IMR-90 (cell line): Measurements from ENCODE around the gene ASS1. TPM values are rescaled to one million over a fixed set of nuclear protein-coding genes. Genes with fewer than 3 reads are reported as not detected.

Experiments used
- ATAC-seq: fragments of 200-7000 bp; cut with Tn5 transposase; 2 replicates; pipeline ENCODE4 v1.9.1; 2020; ENCODE audit warnings: low read depth, mild to moderate bottlenecking, moderate library complexity
- BruUV-seq: library from RNA; stranded (reverse); fragments of 400-500 nt; replicated peaks from 2 replicates; lab custom pipeline; 2021; lab: Mats Ljungman, UMichigan
- CTCF ChIA-PET: fragments of 300-600 bp; formaldehyde crosslinking; extraction: SDS; loops from one replicate; lab custom pipeline; 2021; ENCODE audit warnings: antibody characterized with exemption; lab: Yijun Ruan, JAX
- POLR2A ChIA-PET: fragments of 300-600 bp; sonication (Branson Sonifier 250); formaldehyde crosslinking; loops from one replicate; lab custom pipeline; 2022; ENCODE audit warnings: antibody characterized with exemption; ENCODE audit not compliant: unreplicated experiment; lab: Charles Lee
- DNase-seq: peaks from one replicate; pipeline ENCODE4 v3.0.0; 2013
- H2AFZ ChIP-seq: replicated peaks from 2 replicates; pipeline ENCODE3; 2013; ENCODE audit warnings: low read length, mild to moderate bottlenecking; ENCODE audit not compliant: poor library complexity
- H2AK5ac ChIP-seq: 2 replicates; pipeline ENCODE4 v1.6.1; 2013; ENCODE audit warnings: low read depth, low read length, inconsistent platforms
- H2AK9ac ChIP-seq: replicated peaks from 2 replicates; pipeline ENCODE3; 2013; ENCODE audit warnings: mild to moderate bottlenecking, low read depth, low read length, moderate library complexity; ENCODE audit not compliant: poor library complexity
- H2BK120ac ChIP-seq: 2 replicates; pipeline ENCODE4 v1.6.1; 2013; ENCODE audit warnings: low read depth, low read length, inconsistent platforms
- H2BK15ac ChIP-seq: 3 replicates; pipeline ENCODE4 v1.6.1; 2013; ENCODE audit warnings: low read depth, low read length, inconsistent platforms
- H2BK20ac ChIP-seq: 2 replicates; pipeline ENCODE4 v1.6.1; 2013; ENCODE audit warnings: low read depth, mild to moderate bottlenecking, inconsistent platforms, low read length, moderate library complexity
- H2BK5ac ChIP-seq: 2 replicates; pipeline ENCODE4 v1.6.1; 2013; ENCODE audit warnings: mild to moderate bottlenecking, low read depth, low read length, inconsistent platforms; ENCODE audit not compliant: poor library complexity, severe bottlenecking
- H3K14ac ChIP-seq: replicated peaks from 2 replicates; pipeline ENCODE4 v1.6.1; 2013; ENCODE audit warnings: low read depth, low read length, inconsistent platforms
- H3K18ac ChIP-seq: 2 replicates; pipeline ENCODE4 v1.6.1; 2013; ENCODE audit warnings: low read depth, low read length, control low read depth
- H3K23ac ChIP-seq: 2 replicates; pipeline ENCODE4 v1.6.1; 2013; ENCODE audit warnings: low read depth, low read length, inconsistent platforms
- H3K27ac ChIP-seq: 2 replicates; pipeline ENCODE4 v1.5.1; 2013; ENCODE audit warnings: mild to moderate bottlenecking, control low read depth, low read length; ENCODE audit not compliant: insufficient read depth
- H3K27me3 ChIP-seq: 2 replicates; pipeline ENCODE4 v1.6.1; 2013; ENCODE audit warnings: low read length; ENCODE audit not compliant: control insufficient read depth, insufficient read depth
- H3K36me3 ChIP-seq: 2 replicates; pipeline ENCODE4 v1.6.1; 2013; ENCODE audit warnings: low read length, mixed read lengths; ENCODE audit not compliant: control insufficient read depth, insufficient read depth
- H3K4ac ChIP-seq: 2 replicates; pipeline ENCODE4 v1.6.1; 2013; ENCODE audit warnings: low read depth, low read length, inconsistent platforms
- H3K4me1 ChIP-seq: 2 replicates; pipeline ENCODE4 v1.6.1; 2013; ENCODE audit warnings: low read length, mixed read lengths; ENCODE audit not compliant: control insufficient read depth, insufficient read depth
- H3K4me2 ChIP-seq: 2 replicates; pipeline ENCODE4 v1.6.1; 2013; ENCODE audit warnings: low read depth, mild to moderate bottlenecking, control low read depth, low read length, moderate library complexity
- H3K4me3 ChIP-seq: 2 replicates; pipeline ENCODE4 v1.5.1; 2013; ENCODE audit warnings: low read depth, mild to moderate bottlenecking, control low read depth, low read length, moderate library complexity; ENCODE audit not compliant: insufficient read depth
- H3K56ac ChIP-seq: 2 replicates; pipeline ENCODE4 v1.6.1; 2013; ENCODE audit warnings: low read length, inconsistent platforms; ENCODE audit not compliant: insufficient read depth; ENCODE audit errors: extremely low read depth
- H3K79me1 ChIP-seq, 2 experiments: 2 replicates each; pipeline ENCODE4 v1.6.1; 2013; ENCODE audit warnings: low read length in 2 of 2, inconsistent platforms in 1 of 2, low read depth in 1 of 2
- H3K9ac ChIP-seq: 2 replicates; pipeline ENCODE4 v1.6.1; 2013; ENCODE audit warnings: low read depth, low read length, control low read depth
- H3K9me1 ChIP-seq: 2 replicates; pipeline ENCODE4 v1.6.1; 2013; ENCODE audit warnings: low read length, inconsistent platforms; ENCODE audit not compliant: insufficient read depth
- H3K9me3 ChIP-seq: 2 replicates; pipeline ENCODE4 v1.6.1; 2013; ENCODE audit warnings: low read length; ENCODE audit not compliant: control insufficient read depth, insufficient read depth
- H4K20me1 ChIP-seq: 2 replicates; pipeline ENCODE4 v1.6.1; 2013; ENCODE audit warnings: low read length, inconsistent platforms; ENCODE audit not compliant: insufficient read depth
- H4K5ac ChIP-seq: 2 replicates; pipeline ENCODE4 v1.6.1; 2013; ENCODE audit warnings: mild to moderate bottlenecking, low read depth, low read length, control low read depth
- H4K8ac ChIP-seq, 2 experiments: 2 replicates each; pipeline ENCODE4 v1.6.1; 2013; ENCODE audit warnings: low read depth in 2 of 2, low read length in 2 of 2, control low read depth in 1 of 2, inconsistent platforms in 1 of 2
- H4K91ac ChIP-seq: 2 replicates; pipeline ENCODE4 v1.6.1; 2013; ENCODE audit warnings: low read depth, low read length, inconsistent platforms; ENCODE audit not compliant: insufficient read depth
- BHLHE40 ChIP-seq: fragments of 150-350 bp; IDR thresholded peaks from 2 replicates; pipeline ENCODE4 v1.6.1; 2016; ENCODE audit warnings: mild to moderate bottlenecking, low read depth, low read length
- CEBPB ChIP-seq: IDR thresholded peaks from 2 replicates; pipeline ENCODE4 v1.6.1; 2012; ENCODE audit warnings: low read depth, low read length, improper control_type of control experiment
- CHD1 ChIP-seq: IDR thresholded peaks from 2 replicates; pipeline ENCODE4 v1.6.1; 2012; ENCODE audit warnings: low read depth, low read length, improper control_type of control experiment
- FOS ChIP-seq: fragments of 150-350 bp; IDR thresholded peaks from 2 replicates; pipeline ENCODE4 v1.6.1; 2016; ENCODE audit warnings: low read depth, low read length
- MAFK ChIP-seq: IDR thresholded peaks from 2 replicates; pipeline ENCODE4 v1.6.1; 2012; ENCODE audit warnings: low read depth, low read length, improper control_type of control experiment
- MAZ ChIP-seq: IDR thresholded peaks from 2 replicates; pipeline ENCODE4 v1.6.1; 2012; ENCODE audit warnings: low read depth, mild to moderate bottlenecking, low read length, improper control_type of control experiment, moderate library complexity, borderline replicate concordance
- MXI1 ChIP-seq: IDR thresholded peaks from 2 replicates; pipeline ENCODE4 v1.6.1; 2012; ENCODE audit warnings: low read depth, mild to moderate bottlenecking, low read length, moderate library complexity, borderline replicate concordance
- NFE2L2 ChIP-seq: fragments of 150-350 bp; IDR thresholded peaks from 2 replicates; pipeline ENCODE4 v1.6.1; 2016; ENCODE audit warnings: low read depth, mild to moderate bottlenecking, low read length
- POLR2A ChIP-seq: IDR thresholded peaks from 2 replicates; pipeline ENCODE4 v1.6.1; 2012; ENCODE audit warnings: mild to moderate bottlenecking, low read depth, low read length
- RAD21 ChIP-seq: IDR thresholded peaks from 2 replicates; pipeline ENCODE4 v1.6.1; 2012; ENCODE audit warnings: low read length, improper control_type of control experiment
- RCOR1 ChIP-seq: IDR thresholded peaks from 2 replicates; pipeline ENCODE4 v1.6.1; 2012; ENCODE audit warnings: mild to moderate bottlenecking, low read length, improper control_type of control experiment; ENCODE audit not compliant: insufficient replicate concordance
- RFX5 ChIP-seq: IDR thresholded peaks from 2 replicates; pipeline ENCODE4 v1.8.0; 2012; ENCODE audit warnings: low read depth, mild to moderate bottlenecking, low read length, moderate library complexity
- SMC3 ChIP-seq: fragments of 150-350 bp; IDR thresholded peaks from 2 replicates; pipeline ENCODE4 v1.6.1; 2016; ENCODE audit warnings: low read depth, mild to moderate bottlenecking, antibody characterized with exemption, low read length, moderate library complexity
- WGBS, 2 experiments: methylation state at CpG; one replicate each; pipeline versions ENCODE4 v1.1.5 to v1.1.7; 2013; ENCODE audit warnings: missing lambda C conversion rate in 2 of 2; ENCODE audit not compliant: insufficient read length in 1 of 2; ENCODE audit errors: extremely low coverage in 2 of 2; 5-methylcytosine and 5-hydroxymethylcytosine counted together
- dilution Hi-C: fragments of 300-500 bp; cut with HindIII; formaldehyde crosslinking; loops from one replicate; pipeline ENCODE4 v1.14.3; 2018; ENCODE audit warnings: low sequenced_read_pairs; ENCODE audit not compliant: unreplicated experiment
- in situ Hi-C: fragments of 300-500 bp; cut with MboI; formaldehyde crosslinking; loops from 3 replicates; pipeline ENCODE4 v1.14.3; 2019; ENCODE audit warnings: low sequenced_read_pairs, inconsistent platforms, mixed read lengths
- intact Hi-C: fragments of 100-400 bp; cut with micrococcal nuclease; formaldehyde crosslinking; loops from 2 replicates; pipeline ENCODE4 v1.10.0; 2022
- polyA plus RNA-seq, 3 experiments: library from polyadenylated mRNA; depleted of rRNA; stranded (reverse); fragments of >200 nt; gene quantifications; 2 replicates each; pipeline ENCODE4 v1.2.3, GENCODE V29; 2012; ENCODE audit warnings: low replicate concordance in 1 of 3
- total RNA-seq: library from RNA; depleted of rRNA; stranded (reverse); fragments of >200 nt; gene quantifications from 2 replicates; pipeline ENCODE4 v1.2.3, GENCODE V29; 2012
- TF ChIP-seq, protein P1 (sequence below): fragments of 150-350 bp; IDR thresholded peaks from 2 replicates; pipeline ENCODE4 v1.6.1; 2017; ENCODE audit warnings: mild to moderate bottlenecking, antibody characterized with exemption, low read length, low read depth
- TF ChIP-seq, protein P2 (sequence below): fragments of 150-350 bp; IDR thresholded peaks from 2 replicates; pipeline ENCODE4 v1.6.1; 2016; ENCODE audit warnings: low read depth, mild to moderate bottlenecking, low read length, moderate library complexity, borderline replicate concordance

The ASS1 gene
- total and polyA plus RNA-seq, 2 of the 4 experiments (the other 2 are of a cell fraction): 39.6 to 41.9 TPM

- Histone ChIP-seq H4K91ac (no peak overlapping the region), H3K79me1 (no peaks in the 10 kb centered on the region), H3K4me3 (no peak overlapping the region), H2AK5ac (no peak overlapping the region), H3K27ac (no peak overlapping the region), H4K5ac (no peak overlapping the region), H2BK20ac (no peak overlapping the region), H2AK9ac (no peak overlapping the region), H3K18ac (no peak overlapping the region), H3K9ac (no peak overlapping the region), H3K56ac (no peak overlapping the region), H3K4ac (no peak overlapping the region), H3K4me1 (no peaks in the 10 kb centered on the region), H2BK5ac (no peak overlapping the region), H3K23ac (no peak overlapping the region), H4K8ac (no peak overlapping the region), H2BK15ac (no peak overlapping the region), H3K9me3 (peaks cover 10% of the 10 kb centered on the region), H3K14ac (no peak overlapping the region), H4K20me1 (0 out of 2 replicates have a peak, but pooled peaks cover 5% of the 10 kb centered on the region), H3K27me3 (peaks cover 4% of the 10 kb centered on the region), H3K36me3 (peaks cover 8% of the 10 kb centered on the region; the same call in 1 of the 2 replicates), H3K4me2 (no peak overlapping the region), H2BK120ac (no peak overlapping the region), H3K9me1 (0 out of 2 replicates have a peak, but pooled peaks cover 6% of the 10 kb centered on the region), H2AFZ (no peak overlapping the region)
- no TSS peak for BruUV-seq
- in situ Hi-C loops (no loop called here), dilution Hi-C loops (no loop called here), intact Hi-C loops (loop anchor here (1.0 kb wide), 1 partner anchor 29 kb away; no protein-coding TSS in a partner anchor)
- DNase-seq: no peak
- no peak for ATAC-seq
- ChIA-PET CTCF (no interaction called here), POLR2A (no interaction called here)
- WGBS, 2 experiments: 83% methylated on average over 2 of the region's 10 CpGs; no CpG with 5 or more reads in 1 of the 2 experiments
- TF ChIP-seq POLR2A (no peak), BHLHE40 (no peak), SMC3 (no peak), NFE2L2 (no peak), CEBPB (no peak), RAD21 (no peak), MAFK (no peak), CHD1 (no peak), RFX5 (no peak), FOS (no peak), RCOR1 (no peak), MAZ (no peak), MXI1 (no peak)
- TF ChIP-seq, protein P1, sequence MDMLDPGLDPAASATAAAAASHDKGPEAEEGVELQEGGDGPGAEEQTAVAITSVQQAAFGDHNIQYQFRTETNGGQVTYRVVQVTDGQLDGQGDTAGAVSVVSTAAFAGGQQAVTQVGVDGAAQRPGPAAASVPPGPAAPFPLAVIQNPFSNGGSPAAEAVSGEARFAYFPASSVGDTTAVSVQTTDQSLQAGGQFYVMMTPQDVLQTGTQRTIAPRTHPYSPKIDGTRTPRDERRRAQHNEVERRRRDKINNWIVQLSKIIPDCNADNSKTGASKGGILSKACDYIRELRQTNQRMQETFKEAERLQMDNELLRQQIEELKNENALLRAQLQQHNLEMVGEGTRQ: no peak
- TF ChIP-seq, protein P2, sequence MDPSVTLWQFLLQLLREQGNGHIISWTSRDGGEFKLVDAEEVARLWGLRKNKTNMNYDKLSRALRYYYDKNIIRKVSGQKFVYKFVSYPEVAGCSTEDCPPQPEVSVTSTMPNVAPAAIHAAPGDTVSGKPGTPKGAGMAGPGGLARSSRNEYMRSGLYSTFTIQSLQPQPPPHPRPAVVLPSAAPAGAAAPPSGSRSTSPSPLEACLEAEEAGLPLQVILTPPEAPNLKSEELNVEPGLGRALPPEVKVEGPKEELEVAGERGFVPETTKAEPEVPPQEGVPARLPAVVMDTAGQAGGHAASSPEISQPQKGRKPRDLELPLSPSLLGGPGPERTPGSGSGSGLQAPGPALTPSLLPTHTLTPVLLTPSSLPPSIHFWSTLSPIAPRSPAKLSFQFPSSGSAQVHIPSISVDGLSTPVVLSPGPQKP: no peak
Measured at GRCh38 chr9:130497139-130497538, 52.4 kb downstream of the ASS1 start.
